SK-N-SH treated with all-trans-retinoic acid at 6 μM for 48 hours (cell line): ENCODE data around the gene ATRN.

Experiments used
- ATAC-seq: fragments of 200-7000 bp; cut with Tn5 transposase; 3 replicates; pipeline ENCODE4 v1.9.1; 2020; ENCODE audit warnings: mild to moderate bottlenecking, moderate library complexity
- ARNTL ChIP-seq: fragments of 450-650 bp; formaldehyde crosslinking; IDR thresholded peaks from 2 replicates; pipeline ENCODE4 v1.5.0; 2020; ENCODE audit warnings: low read depth, mild to moderate bottlenecking, moderate library complexity, borderline replicate concordance
- BACH2 ChIP-seq: fragments of 250-450 bp; sonication (Bioruptor Pico); IDR thresholded peaks from 2 replicates; pipeline ENCODE4 v1.9.0; 2021; ENCODE audit warnings: mild to moderate bottlenecking, borderline replicate concordance
- CSDC2 ChIP-seq: fragments of 250-450 bp; sonication (Bioruptor Pico); IDR thresholded peaks from 2 replicates; pipeline ENCODE4 v1.5.0; 2020; ENCODE audit warnings: mild to moderate bottlenecking, moderate library complexity
- ESRRG ChIP-seq: fragments of 250-450 bp; sonication (Bioruptor Pico); IDR thresholded peaks from 2 replicates; pipeline ENCODE4 v1.6.1; 2021; ENCODE audit warnings: mild to moderate bottlenecking
- GLIS3 ChIP-seq: fragments of 250-450 bp; sonication (Bioruptor Pico); IDR thresholded peaks from 2 replicates; pipeline ENCODE4 v1.5.0; 2020; ENCODE audit warnings: mild to moderate bottlenecking, moderate library complexity
- ISL1 ChIP-seq: fragments of 250-450 bp; sonication (Bioruptor Pico); IDR thresholded peaks from 2 replicates; pipeline ENCODE4 v2.1.2; 2022; ENCODE audit warnings: mild to moderate bottlenecking, moderate library complexity
- OSR1 ChIP-seq: fragments of 250-450 bp; sonication (Bioruptor Pico); IDR thresholded peaks from 2 replicates; pipeline ENCODE4 v1.8.0; 2022; ENCODE audit warnings: moderate library complexity, mild to moderate bottlenecking, inconsistent platforms
- PPARA ChIP-seq: fragments of 250-450 bp; sonication (Bioruptor Pico); IDR thresholded peaks from 2 replicates; pipeline ENCODE4 v1.5.0; 2020; ENCODE audit warnings: mild to moderate bottlenecking, borderline replicate concordance
- RARB ChIP-seq: fragments of 250-450 bp; sonication (Bioruptor Pico); IDR thresholded peaks from 2 replicates; pipeline ENCODE4 v1.8.0; 2021; ENCODE audit warnings: mild to moderate bottlenecking, moderate library complexity
- TCF4 ChIP-seq: fragments of 250-450 bp; sonication (Bioruptor Pico); IDR thresholded peaks from 2 replicates; pipeline ENCODE4 v1.8.0; 2021; ENCODE audit warnings: mild to moderate bottlenecking, moderate library complexity, borderline replicate concordance
- TOX ChIP-seq: fragments of 250-450 bp; sonication (Bioruptor Pico); IDR thresholded peaks from 2 replicates; pipeline ENCODE4 v1.8.0; 2021; ENCODE audit warnings: mild to moderate bottlenecking, moderate library complexity, borderline replicate concordance
- ZC3H10 ChIP-seq: fragments of 250-450 bp; sonication (Bioruptor Pico); IDR thresholded peaks from 2 replicates; pipeline ENCODE4 v1.5.1; 2021; ENCODE audit warnings: mild to moderate bottlenecking, moderate library complexity
- ZFP3 ChIP-seq: fragments of 250-450 bp; sonication (Bioruptor Pico); IDR thresholded peaks from 2 replicates; pipeline ENCODE4 v1.5.0; 2020; ENCODE audit warnings: mild to moderate bottlenecking, moderate library complexity
- ZFP30 ChIP-seq: fragments of 450-650 bp; formaldehyde crosslinking; IDR thresholded peaks from 2 replicates; pipeline ENCODE4 v1.5.0; 2022; ENCODE audit warnings: mild to moderate bottlenecking, moderate library complexity
- ZNF565 ChIP-seq: fragments of 450-650 bp; formaldehyde crosslinking; conservative IDR thresholded peaks from 2 replicates; pipeline ENCODE4 v1.5.0; 2020; ENCODE audit warnings: low read depth, mild to moderate bottlenecking, moderate library complexity
- ZNF70 ChIP-seq: fragments of 450-650 bp; formaldehyde crosslinking; IDR thresholded peaks from 2 replicates; pipeline ENCODE4 v1.5.0; 2020; ENCODE audit warnings: mild to moderate bottlenecking, moderate library complexity
- ZNF8 ChIP-seq: fragments of 450-650 bp; formaldehyde crosslinking; IDR thresholded peaks from 2 replicates; pipeline ENCODE4 v1.5.0; 2020; ENCODE audit warnings: mild to moderate bottlenecking, moderate library complexity
- TF ChIP-seq, protein P1 (sequence below): fragments of 250-450 bp; sonication (Bioruptor Pico); IDR thresholded peaks from 2 replicates; pipeline ENCODE4 v1.8.0; 2021; ENCODE audit warnings: low read depth, mild to moderate bottlenecking, moderate library complexity, borderline replicate concordance
- TF ChIP-seq, protein P2 (sequence below): fragments of 250-450 bp; sonication (Bioruptor Pico); IDR thresholded peaks from 2 replicates; pipeline ENCODE4 v1.5.0; 2020; ENCODE audit warnings: mild to moderate bottlenecking, moderate library complexity
- TF ChIP-seq, protein P3 (sequence below): fragments of 250-450 bp; sonication (Bioruptor Pico); IDR thresholded peaks from 2 replicates; pipeline ENCODE4 v1.5.1; 2021; ENCODE audit warnings: mild to moderate bottlenecking, moderate library complexity
- TF ChIP-seq, protein P4 (sequence below): fragments of 250-450 bp; sonication (Bioruptor Pico); IDR thresholded peaks from 2 replicates; pipeline ENCODE4 v1.5.1; 2020; ENCODE audit warnings: low read depth, mild to moderate bottlenecking, moderate library complexity

Gene ATRN

DNA sequence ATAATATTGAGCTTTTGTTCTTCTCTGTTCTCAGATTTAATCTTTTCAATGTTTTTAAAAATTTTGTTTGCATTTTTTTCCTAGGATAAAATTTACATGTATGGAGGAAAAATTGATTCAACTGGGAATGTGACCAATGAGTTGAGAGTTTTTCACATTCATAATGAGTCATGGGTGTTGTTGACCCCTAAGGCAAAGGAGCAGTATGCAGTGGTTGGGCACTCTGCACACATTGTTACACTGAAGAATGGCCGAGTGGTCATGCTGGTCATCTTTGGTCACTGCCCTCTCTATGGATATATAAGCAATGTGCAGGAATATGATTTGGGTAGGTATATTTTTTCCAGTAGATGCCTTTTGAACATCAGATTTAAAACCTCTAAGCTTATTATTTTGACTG is 89.8 kb downstream of the ATRN start:
- TF ChIP-seq ZFP3 (no peak), ZNF565 (CRISPR knock-in tag) (no peak), ESRRG (CRISPR knock-in tag) (no peak)
- TF ChIP-seq, protein P1, sequence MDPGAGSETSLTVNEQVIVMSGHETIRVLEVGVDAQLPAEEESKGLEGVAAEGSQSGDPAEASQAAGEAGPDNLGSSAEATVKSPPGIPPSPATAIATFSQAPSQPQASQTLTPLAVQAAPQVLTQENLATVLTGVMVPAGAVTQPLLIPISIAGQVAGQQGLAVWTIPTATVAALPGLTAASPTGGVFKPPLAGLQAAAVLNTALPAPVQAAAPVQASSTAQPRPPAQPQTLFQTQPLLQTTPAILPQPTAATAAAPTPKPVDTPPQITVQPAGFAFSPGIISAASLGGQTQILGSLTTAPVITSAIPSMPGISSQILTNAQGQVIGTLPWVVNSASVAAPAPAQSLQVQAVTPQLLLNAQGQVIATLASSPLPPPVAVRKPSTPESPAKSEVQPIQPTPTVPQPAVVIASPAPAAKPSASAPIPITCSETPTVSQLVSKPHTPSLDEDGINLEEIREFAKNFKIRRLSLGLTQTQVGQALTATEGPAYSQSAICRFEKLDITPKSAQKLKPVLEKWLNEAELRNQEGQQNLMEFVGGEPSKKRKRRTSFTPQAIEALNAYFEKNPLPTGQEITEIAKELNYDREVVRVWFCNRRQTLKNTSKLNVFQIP (CRISPR knock-in tag) = no peak
- no peak for ATAC-seq

DNA sequence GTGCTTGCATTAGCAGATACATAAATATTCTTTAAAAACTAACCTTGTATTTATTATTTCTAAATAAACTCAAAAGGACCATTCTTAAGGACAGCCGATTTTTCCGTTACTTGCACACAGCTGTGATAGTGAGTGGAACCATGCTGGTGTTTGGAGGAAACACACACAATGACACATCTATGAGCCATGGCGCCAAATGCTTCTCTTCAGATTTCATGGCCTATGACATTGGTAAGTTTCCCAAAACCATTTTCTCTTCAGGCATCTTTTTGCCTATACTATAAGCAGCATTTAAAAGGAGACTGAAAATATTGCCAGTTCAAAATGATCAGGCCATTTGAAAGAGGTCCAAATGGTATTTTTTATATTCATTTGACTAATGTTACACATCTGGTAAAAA is 92.3 kb downstream of the ATRN start:
- TF ChIP-seq TOX (CRISPR knock-in tag) (no peak), ARNTL (no peak), GLIS3 (CRISPR knock-in tag) (no peak), RARB (no peak), CSDC2 (CRISPR knock-in tag) (no peak), TCF4 (CRISPR knock-in tag) (no peak), ISL1 (CRISPR knock-in tag) (no peak), ZFP3 (no peak), OSR1 (CRISPR knock-in tag) (no peak), ZNF70 (CRISPR knock-in tag) (no peak), ZNF565 (CRISPR knock-in tag) (no peak), BACH2 (CRISPR knock-in tag) (no peak), ESRRG (CRISPR knock-in tag) (no peak), ZC3H10 (no peak)
- TF ChIP-seq, protein P2, sequence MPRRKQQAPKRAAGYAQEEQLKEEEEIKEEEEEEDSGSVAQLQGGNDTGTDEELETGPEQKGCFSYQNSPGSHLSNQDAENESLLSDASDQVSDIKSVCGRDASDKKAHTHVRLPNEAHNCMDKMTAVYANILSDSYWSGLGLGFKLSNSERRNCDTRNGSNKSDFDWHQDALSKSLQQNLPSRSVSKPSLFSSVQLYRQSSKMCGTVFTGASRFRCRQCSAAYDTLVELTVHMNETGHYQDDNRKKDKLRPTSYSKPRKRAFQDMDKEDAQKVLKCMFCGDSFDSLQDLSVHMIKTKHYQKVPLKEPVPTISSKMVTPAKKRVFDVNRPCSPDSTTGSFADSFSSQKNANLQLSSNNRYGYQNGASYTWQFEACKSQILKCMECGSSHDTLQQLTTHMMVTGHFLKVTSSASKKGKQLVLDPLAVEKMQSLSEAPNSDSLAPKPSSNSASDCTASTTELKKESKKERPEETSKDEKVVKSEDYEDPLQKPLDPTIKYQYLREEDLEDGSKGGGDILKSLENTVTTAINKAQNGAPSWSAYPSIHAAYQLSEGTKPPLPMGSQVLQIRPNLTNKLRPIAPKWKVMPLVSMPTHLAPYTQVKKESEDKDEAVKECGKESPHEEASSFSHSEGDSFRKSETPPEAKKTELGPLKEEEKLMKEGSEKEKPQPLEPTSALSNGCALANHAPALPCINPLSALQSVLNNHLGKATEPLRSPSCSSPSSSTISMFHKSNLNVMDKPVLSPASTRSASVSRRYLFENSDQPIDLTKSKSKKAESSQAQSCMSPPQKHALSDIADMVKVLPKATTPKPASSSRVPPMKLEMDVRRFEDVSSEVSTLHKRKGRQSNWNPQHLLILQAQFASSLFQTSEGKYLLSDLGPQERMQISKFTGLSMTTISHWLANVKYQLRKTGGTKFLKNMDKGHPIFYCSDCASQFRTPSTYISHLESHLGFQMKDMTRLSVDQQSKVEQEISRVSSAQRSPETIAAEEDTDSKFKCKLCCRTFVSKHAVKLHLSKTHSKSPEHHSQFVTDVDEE (CRISPR knock-in tag) = no peak
- TF ChIP-seq, protein P3, sequence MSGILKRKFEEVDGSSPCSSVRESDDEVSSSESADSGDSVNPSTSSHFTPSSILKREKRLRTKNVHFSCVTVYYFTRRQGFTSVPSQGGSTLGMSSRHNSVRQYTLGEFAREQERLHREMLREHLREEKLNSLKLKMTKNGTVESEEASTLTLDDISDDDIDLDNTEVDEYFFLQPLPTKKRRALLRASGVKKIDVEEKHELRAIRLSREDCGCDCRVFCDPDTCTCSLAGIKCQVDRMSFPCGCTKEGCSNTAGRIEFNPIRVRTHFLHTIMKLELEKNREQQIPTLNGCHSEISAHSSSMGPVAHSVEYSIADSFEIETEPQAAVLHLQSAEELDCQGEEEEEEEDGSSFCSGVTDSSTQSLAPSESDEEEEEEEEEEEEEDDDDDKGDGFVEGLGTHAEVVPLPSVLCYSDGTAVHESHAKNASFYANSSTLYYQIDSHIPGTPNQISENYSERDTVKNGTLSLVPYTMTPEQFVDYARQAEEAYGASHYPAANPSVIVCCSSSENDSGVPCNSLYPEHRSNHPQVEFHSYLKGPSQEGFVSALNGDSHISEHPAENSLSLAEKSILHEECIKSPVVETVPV = no peak
- no peak for ATAC-seq

DNA sequence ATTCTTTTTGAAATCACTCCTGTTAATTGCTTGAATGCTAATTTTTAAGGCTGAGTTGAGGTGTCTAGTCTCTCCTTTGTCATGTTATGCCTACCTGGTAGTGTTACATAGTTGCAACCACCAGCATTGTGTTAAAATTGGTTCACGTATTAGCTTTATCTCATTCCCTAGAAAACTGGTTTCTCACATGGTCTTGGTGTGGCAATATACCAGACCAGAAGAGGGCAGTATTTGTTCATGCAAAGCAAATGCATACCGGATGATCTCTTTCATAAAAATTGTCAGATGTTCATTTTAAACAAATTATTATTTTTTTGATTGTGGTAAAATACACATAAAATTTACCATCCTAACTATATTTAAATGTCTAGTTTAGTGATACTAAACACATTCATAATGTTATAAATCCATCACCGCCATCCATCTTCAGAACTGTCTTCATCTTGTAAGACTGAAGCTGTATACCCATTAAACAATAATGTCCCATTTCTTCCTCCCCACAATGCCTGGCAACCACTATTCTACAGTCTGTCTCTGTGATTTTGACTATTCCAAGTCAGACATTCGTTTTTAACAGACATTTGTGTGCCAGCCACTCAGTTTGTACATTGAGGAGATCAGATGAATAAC is 92.8 kb downstream of the ATRN start:
- TF ChIP-seq CSDC2 (CRISPR knock-in tag) = no peak
- TF ChIP-seq, protein P4, sequence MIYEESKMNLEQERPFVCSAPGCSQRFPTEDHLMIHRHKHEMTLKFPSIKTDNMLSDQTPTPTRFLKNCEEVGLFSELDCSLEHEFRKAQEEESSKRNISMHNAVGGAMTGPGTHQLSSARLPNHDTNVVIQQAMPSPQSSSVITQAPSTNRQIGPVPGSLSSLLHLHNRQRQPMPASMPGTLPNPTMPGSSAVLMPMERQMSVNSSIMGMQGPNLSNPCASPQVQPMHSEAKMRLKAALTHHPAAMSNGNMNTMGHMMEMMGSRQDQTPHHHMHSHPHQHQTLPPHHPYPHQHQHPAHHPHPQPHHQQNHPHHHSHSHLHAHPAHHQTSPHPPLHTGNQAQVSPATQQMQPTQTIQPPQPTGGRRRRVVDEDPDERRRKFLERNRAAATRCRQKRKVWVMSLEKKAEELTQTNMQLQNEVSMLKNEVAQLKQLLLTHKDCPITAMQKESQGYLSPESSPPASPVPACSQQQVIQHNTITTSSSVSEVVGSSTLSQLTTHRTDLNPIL (CRISPR knock-in tag) = no peak
- TF ChIP-seq PPARA (CRISPR knock-in tag) = no peak
- TF ChIP-seq TCF4 (CRISPR knock-in tag) = no peak
- TF ChIP-seq ZNF8 (CRISPR knock-in tag) = no peak
- TF ChIP-seq, protein P1 (CRISPR knock-in tag) = no peak
- peak; percentile 76 for ATAC-seq

DNA sequence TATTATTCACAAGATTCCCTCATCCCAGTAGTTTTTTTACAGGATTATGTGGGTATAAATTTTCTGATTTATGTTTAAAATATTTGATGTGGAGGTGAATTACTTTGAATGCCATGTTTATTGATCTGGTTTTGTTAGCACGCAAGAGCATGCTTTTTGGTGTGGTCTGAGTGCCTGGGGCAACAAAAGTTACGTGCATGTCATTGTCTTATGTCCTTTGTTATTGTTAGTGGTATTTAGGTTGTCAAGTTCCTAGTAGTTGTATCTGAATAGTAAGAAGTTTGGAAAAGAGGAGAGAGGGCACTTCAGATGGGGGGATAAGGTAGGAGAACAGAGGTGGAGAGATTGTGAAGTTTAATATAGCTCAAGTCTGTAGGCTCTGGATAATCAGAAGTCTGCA is 95.0 kb downstream of the ATRN start:
- ATAC-seq = no peak
- TF ChIP-seq TOX (CRISPR knock-in tag) (no peak), ZNF8 (CRISPR knock-in tag) (no peak), ZFP30 (no peak), ISL1 (CRISPR knock-in tag) (no peak), PPARA (CRISPR knock-in tag) (no peak)
- TF ChIP-seq, protein P4 (CRISPR knock-in tag) = no peak
- TF ChIP-seq, protein P3 = no peak
- TF ChIP-seq, protein P1 (CRISPR knock-in tag) = no peak
